Retinal pigment epithelial cell (primary cell): ENCODE data around the gene MUSK.
A peak's percentile ranks its signal among the peaks of the same experiment; 100 is the strongest.

Experiments used
- DNase-seq: peaks from one replicate; pipeline ENCODE4 v3.0.0-alpha.2; 2010; ENCODE audit warnings: low read depth
- H3K4me3 ChIP-seq: 2 replicates; pipeline ENCODE4 v1.5.1; 2011; ENCODE audit warnings: mild to moderate bottlenecking, low read length, control low read depth, moderate library complexity
- TF ChIP-seq, protein P1 (sequence below): conservative IDR thresholded peaks from 2 replicates; pipeline ENCODE4 v1.5.1; 2011; ENCODE audit warnings: low read depth, low read length, control low read depth, inconsistent platforms

MUSK gene

GRCh38 chr9:110668570-110669167 is at the start of gene MUSK:
Gene MUSK, plus strand, starts transcription at chr9:110668791. Its CDS starts 114 bp downstream, at chr9:110668905.
- no peak for DNase-seq
- no peak within 1 kb of the TSS for H3K4me3 ChIP-seq
- TF ChIP-seq, protein P1, sequence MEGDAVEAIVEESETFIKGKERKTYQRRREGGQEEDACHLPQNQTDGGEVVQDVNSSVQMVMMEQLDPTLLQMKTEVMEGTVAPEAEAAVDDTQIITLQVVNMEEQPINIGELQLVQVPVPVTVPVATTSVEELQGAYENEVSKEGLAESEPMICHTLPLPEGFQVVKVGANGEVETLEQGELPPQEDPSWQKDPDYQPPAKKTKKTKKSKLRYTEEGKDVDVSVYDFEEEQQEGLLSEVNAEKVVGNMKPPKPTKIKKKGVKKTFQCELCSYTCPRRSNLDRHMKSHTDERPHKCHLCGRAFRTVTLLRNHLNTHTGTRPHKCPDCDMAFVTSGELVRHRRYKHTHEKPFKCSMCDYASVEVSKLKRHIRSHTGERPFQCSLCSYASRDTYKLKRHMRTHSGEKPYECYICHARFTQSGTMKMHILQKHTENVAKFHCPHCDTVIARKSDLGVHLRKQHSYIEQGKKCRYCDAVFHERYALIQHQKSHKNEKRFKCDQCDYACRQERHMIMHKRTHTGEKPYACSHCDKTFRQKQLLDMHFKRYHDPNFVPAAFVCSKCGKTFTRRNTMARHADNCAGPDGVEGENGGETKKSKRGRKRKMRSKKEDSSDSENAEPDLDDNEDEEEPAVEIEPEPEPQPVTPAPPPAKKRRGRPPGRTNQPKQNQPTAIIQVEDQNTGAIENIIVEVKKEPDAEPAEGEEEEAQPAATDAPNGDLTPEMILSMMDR, result no peak

GRCh38 chr9:110619831-110620230 is 48.8 kb upstream of the MUSK start:
- no peak for DNase-seq
- TF ChIP-seq, protein P1, result no peak

DNA sequence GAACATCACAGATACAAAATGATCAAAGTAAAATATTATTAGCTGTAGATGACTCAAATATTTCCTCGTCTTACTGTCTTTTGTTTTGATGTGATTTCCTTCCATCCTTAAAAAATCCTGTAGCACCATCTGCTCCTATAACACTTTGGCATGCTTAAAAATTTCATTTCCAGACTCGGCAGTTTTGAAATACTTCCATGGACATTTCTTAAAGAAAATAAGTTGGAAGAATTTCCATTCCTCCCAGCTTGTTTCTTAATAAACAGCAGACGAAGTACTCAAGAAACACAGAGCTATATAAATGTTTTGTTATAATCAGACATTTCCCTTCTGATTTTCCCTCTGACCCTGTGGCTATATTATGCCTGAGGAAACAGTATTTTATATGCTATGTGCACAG is 47.9 kb upstream of the MUSK start:
- DNase-seq, result no peak
- H3K4me3 ChIP-seq, result no peak overlapping the region
- TF ChIP-seq, protein P1, result no peak

More at GRCh38 chr9:110619831-110620230, 48.8 kb upstream of the MUSK start:
- no peak overlapping the region for H3K4me3 ChIP-seq

DNA sequence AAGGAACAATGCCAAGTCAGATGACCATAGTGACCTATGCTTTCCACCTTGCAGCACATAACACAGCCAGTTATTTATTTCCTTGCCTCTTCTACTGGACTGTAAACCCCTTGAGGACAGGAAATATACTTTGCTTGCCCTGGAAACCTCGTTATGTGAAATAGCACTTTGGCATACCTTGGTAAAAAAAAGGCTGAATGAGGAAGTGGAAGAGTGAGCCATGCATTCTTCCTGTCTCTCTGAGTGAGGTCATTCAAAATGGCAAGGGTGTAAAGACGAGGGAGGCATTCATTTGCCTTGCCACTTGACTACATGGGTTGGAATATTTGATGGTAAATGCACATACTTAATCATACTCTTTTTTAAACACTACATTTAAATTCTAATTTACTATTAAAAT is 46.2 kb upstream of the MUSK start:
- H3K4me3 ChIP-seq, result no peak overlapping the region
- DNase-seq, result no peak
- TF ChIP-seq, protein P1, result no peak

DNA sequence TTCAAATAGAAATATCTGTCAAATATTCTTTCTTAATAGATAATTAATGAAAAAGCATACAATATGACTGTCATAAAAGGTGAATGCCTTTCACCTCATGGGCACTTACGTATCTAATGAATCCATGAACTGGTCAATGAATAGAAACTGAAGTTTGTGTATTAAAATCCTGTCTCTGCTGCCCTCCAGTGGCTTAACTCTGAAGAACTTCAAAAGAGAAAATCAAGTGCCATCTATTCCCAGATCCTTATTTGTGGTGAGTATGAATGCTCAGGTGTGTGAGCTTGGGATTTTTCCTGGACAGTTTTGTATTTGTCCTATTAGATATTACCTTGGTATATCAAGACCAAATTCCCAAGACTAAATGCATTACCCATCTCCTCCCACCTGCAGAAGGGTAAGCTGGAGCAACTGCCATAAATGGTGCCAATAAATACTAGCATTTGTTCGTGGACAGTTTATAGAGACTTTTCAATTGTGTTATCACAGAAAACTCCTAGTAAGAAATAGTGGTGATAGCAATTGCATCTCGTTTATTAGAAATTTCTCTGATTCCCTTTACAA is 45.0 kb upstream of the MUSK start:
- peak; percentile 5 for DNase-seq
- H3K4me3 ChIP-seq, result no peak overlapping the region
- TF ChIP-seq, protein P1, result peak; percentile 59

DNA sequence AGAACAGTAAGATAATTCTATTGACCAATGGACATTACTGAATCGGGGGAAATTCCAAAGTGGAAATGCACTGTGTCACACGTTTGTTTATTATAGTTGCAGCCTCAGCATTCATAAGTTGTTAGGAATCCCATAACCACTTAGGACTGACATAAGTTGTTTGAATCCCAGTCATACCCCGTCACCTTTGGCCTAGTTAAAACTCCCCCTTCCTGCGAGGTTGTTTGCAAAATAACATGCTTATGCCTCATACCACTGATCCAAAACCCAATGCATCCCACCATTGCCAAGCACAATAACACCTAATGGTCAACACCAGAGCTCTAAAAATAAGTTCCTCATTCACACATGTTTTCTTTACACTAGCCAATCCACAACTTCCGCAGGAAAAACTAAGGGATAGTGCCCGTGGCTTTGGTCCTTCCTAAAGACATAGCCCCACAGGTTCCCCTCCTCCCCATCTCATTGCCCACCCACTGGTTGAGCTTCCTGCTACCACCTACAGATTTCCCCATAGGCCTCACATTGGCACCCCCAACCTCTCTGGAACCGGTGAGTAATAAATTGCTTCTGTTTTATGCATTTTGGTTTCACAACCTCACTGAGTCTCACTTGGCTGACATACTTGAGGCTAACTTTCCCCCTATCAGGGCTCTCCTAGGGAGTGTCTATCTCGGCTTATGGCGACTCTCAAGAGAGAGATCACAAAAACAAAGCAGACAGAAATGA is 42.3 kb upstream of the MUSK start:
- no peak for DNase-seq
- TF ChIP-seq, protein P1, result no peak
- no peak overlapping the region for H3K4me3 ChIP-seq
